Measurements from ENCODE around the gene IRGQ. TPM values are rescaled to one million over a fixed set of nuclear protein-coding genes. Genes with fewer than 3 reads are reported as not detected.

IRGQ gene
- total RNA-seq, 1 donor from 2014 or later: 53.5 TPM

GRCh38 chr19:43594710-43595604 lies 977 bp downstream of the IRGQ start:
- peak overlapping the region; percentile 99 for H3K27ac Mint-ChIP-seq (ENCODE audit: unreplicated experiment)
- peak; percentile 56 for DNase-seq (ENCODE audit: low read depth, low spot score)
- H3K4me3 Mint-ChIP-seq: peak overlapping the region; percentile 99
- peaks cover 7% of the 10 kb centered on the region for H3K36me3 Mint-ChIP-seq (ENCODE audit: low read depth)
- TF ChIP-seq CTCF (conservative IDR thresholded peaks at IDR 0.05): peak; percentile 83
- peaks cover 39% of the 10 kb centered on the region for H3K4me1 Mint-ChIP-seq
- peaks cover 7% of the 10 kb centered on the region for H3K27me3 Mint-ChIP-seq (ENCODE audit: low read depth)
- H3K9me3 Mint-ChIP-seq: no peaks in the 10 kb centered on the region

GRCh38 chr19:43594081-43594697 lies 1.7 kb downstream of the IRGQ start:
- Mint-ChIP-seq H3K4me1 (peaks cover 39% of the 10 kb centered on the region), H3K36me3 (ENCODE audit: low read depth) (peaks cover 8% of the 10 kb centered on the region), H3K27ac (ENCODE audit: unreplicated experiment) (peak overlapping the region; percentile 31), H3K27me3 (ENCODE audit: low read depth) (peaks cover 7% of the 10 kb centered on the region), H3K9me3 (no peaks in the 10 kb centered on the region), H3K4me3 (peak overlapping the region; percentile 99)
- TF ChIP-seq CTCF (conservative IDR thresholded peaks at IDR 0.05): no peak
- no peak for DNase-seq (ENCODE audit: low read depth, low spot score)

GRCh38 chr19:43592800-43593350 lies 3.1 kb downstream of the IRGQ start:
- no peak for DNase-seq (ENCODE audit: low read depth, low spot score)
- Mint-ChIP-seq H3K4me3 (no peak overlapping the region), H3K36me3 (ENCODE audit: low read depth) (peaks cover 10% of the 10 kb centered on the region), H3K9me3 (no peaks in the 10 kb centered on the region), H3K27ac (ENCODE audit: unreplicated experiment) (peak overlapping the region; percentile 68), H3K4me1 (peaks cover 36% of the 10 kb centered on the region), H3K27me3 (ENCODE audit: low read depth) (peaks cover 7% of the 10 kb centered on the region)
- TF ChIP-seq CTCF (conservative IDR thresholded peaks at IDR 0.05): no peak

- TF ChIP-seq CTCF (conservative IDR thresholded peaks at IDR 0.05): no peak
- Mint-ChIP-seq H3K27me3 (ENCODE audit: low read depth) (peaks cover 7% of the 10 kb centered on the region), H3K36me3 (ENCODE audit: low read depth) (peaks cover 10% of the 10 kb centered on the region), H3K9me3 (no peaks in the 10 kb centered on the region), H3K4me3 (no peak overlapping the region), H3K27ac (ENCODE audit: unreplicated experiment) (no peak overlapping the region), H3K4me1 (peaks cover 29% of the 10 kb centered on the region)
- DNase-seq (ENCODE audit: low read depth, low spot score): no peak
Measured at GRCh38 chr19:43591904-43592772, 3.8 kb downstream of the IRGQ start.

GRCh38 chr19:43589678-43590077 lies 6.3 kb downstream of the IRGQ start:
- Mint-ChIP-seq H3K36me3 (ENCODE audit: low read depth) (peaks cover 10% of the 10 kb centered on the region), H3K9me3 (no peaks in the 10 kb centered on the region), H3K4me1 (peaks cover 9% of the 10 kb centered on the region), H3K27me3 (ENCODE audit: low read depth) (no peaks in the 10 kb centered on the region), H3K4me3 (peak overlapping the region; percentile 49), H3K27ac (ENCODE audit: unreplicated experiment) (no peak overlapping the region)
- no peak for DNase-seq (ENCODE audit: low read depth, low spot score)
- no peak for TF ChIP-seq CTCF (conservative IDR thresholded peaks at IDR 0.05)

Measured in neural crest cell (in vitro differentiated cells).